ENCODE measurements around the gene SNX14. TPM values are rescaled to one million over a fixed set of nuclear protein-coding genes. Genes with fewer than 3 reads are reported as not detected.
A peak's percentile ranks its signal among the peaks of the same experiment; 100 is the strongest.

SNX14 gene
- total and polyA plus RNA-seq, 10 of the 15 experiments (the other 5 are each of a cell fraction or from before 2014, with no cell fraction given): 34.2 to 122 (median 51.0) TPM

DNA sequence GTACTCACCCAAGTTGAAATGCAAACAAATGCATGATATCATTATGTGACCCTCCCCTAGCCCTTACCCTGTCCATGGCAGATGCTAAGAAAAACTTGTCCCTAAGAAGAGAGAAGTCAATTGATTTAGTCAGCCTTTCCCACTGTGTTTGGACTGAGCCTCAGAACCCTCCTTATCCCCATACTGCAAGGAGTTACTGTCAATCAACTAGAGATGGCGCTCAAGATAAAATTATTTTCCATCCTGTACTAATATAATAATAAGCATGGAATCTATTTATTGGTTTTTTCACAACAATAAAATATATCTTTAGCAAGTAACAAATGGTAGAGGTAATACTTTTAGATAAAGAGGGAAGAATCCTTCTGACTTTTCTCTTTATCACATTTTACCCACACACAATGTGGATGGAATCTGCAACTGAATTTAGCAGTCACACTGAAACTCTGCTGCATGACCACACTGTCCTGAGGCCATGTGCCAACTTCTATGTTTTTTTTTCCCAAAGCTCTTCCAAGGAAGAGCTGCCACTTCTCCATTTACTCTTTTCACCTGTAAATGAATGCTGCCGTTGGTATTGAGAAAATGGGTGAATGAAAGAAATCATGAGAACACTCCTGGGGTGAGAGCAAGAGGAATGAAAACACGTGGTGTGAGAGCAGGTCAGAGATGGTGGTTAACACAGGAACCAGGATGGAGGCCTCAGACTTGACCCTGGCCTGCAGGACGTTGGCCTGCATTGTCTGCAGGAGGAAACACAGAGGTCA is 133.3 kb downstream of the SNX14 start:
- H4K20me1 ChIP-seq (ENCODE audit: control insufficient read depth, insufficient read depth): no peaks in the 10 kb centered on the region
- H3K27me3 ChIP-seq (replicated peaks in 1 of 2; ENCODE audit: control insufficient read depth in 2 of 2, insufficient read depth in 2 of 2, low read length in 1 of 2): no peaks in the 10 kb centered on the region
- peak overlapping the region; percentile 74 for H3K27ac ChIP-seq (ENCODE audit: control insufficient read depth, insufficient read depth)
- in situ Hi-C loops (cut with MboI): no loop called here
- ChIA-PET POLR2A (interaction anchor here (0.7 to 8.0 kb wide), 2 partner anchors 9 to 20 kb away, joined by 3 to 64 read pairs; partner anchors contain the start of gene NT5E), RAD21 (ENCODE audit: unreplicated experiment) (interaction anchor here (1.2 to 7.3 kb wide), 3 partner anchors 9 to 23 kb away, joined by 4 to 76 read pairs (median 25); partner anchors contain the start of gene NT5E), CTCF (interaction anchor here (0.6 to 2.9 kb wide), 3 partner anchors 11 to 123 kb away, joined by 3 to 28 read pairs (median 13); partner anchors contain the start of gene NT5E), SMC1A (ENCODE audit: uncharacterized antibody, unreplicated experiment) (interaction anchor here (1.7 to 9.8 kb wide), 4 partner anchors 11 to 39 kb away, joined by 7 to 138 read pairs (median 46); partner anchors contain the start of gene NT5E)
- H3K79me2 ChIP-seq (ENCODE audit: control insufficient read depth, insufficient read depth, low read length): peaks cover 4% of the 10 kb centered on the region
- DNase-seq (ENCODE audit: low read depth, low spot score): no peak
- no TSS peak for BruUV-seq (replicated peaks)
- no peak overlapping the region for H3K4me3 ChIP-seq
- H3K4me2 ChIP-seq (ENCODE audit: control insufficient read depth, insufficient read depth): peak overlapping the region; percentile 88
- H3K4me1 ChIP-seq (ENCODE audit: control insufficient read depth, insufficient read depth, low read length): peaks cover 55% of the 10 kb centered on the region
- H2AFZ ChIP-seq (ENCODE audit: control insufficient read depth, low read depth, low read length): peak overlapping the region; percentile 56
- no peaks in the 10 kb centered on the region for H3K36me3 ChIP-seq (ENCODE audit: control insufficient read depth in 2 of 2, insufficient read depth in 2 of 2, low read length in 1 of 2)
- intact Hi-C loops (cut with micrococcal nuclease; ENCODE audit: unreplicated experiment): no loop called here
- peak; percentile 64 for ATAC-seq
- 38% methylated on average over 4 of the region's 4 CpGs for WGBS (ENCODE audit: insufficient coverage, insufficient replicate concordance, low lambda C conversion rate, missing lambda C conversion rate)
- H3K9ac ChIP-seq (ENCODE audit: control insufficient read depth, insufficient read depth, low read length): peak overlapping the region; percentile 20; the same call in 1 of the 2 replicates
- no peak for FAIRE-seq
- no peaks in the 10 kb centered on the region for H3K9me3 ChIP-seq (replicated peaks; ENCODE audit: control insufficient read depth, insufficient read depth, low read length)
- TF ChIP-seq ZNF274 (IDR thresholded peaks at IDR 0.05; ENCODE audit: insufficient read depth, insufficient read length) (no peak), HDAC2 (IDR thresholded peaks at IDR 0.05) (no peak), IKZF2 (IDR thresholded peaks at IDR 0.05) (peak; percentile 24 to 31; a peak in 3 of 4 replicates), BHLHE40 (IDR thresholded peaks at IDR 0.05; ENCODE audit: borderline replicate concordance in 1 of 2, low read depth in 2 of 2, low read length in 1 of 2) (peak in 1 of 2 experiments; percentile 10; a peak in 1 of 4 replicates), NFIC (IDR thresholded peaks at IDR 0.05; ENCODE audit: low read depth, low read length) (no peak), EZH2 (IDR thresholded peaks at IDR 0.05; ENCODE audit: borderline replicate concordance, control insufficient read depth, low read depth, low read length) (no peak), NR2F1 (conservative IDR thresholded peaks at IDR 0.05) (peak; percentile 81)
- TF ChIP-seq, protein P1, sequence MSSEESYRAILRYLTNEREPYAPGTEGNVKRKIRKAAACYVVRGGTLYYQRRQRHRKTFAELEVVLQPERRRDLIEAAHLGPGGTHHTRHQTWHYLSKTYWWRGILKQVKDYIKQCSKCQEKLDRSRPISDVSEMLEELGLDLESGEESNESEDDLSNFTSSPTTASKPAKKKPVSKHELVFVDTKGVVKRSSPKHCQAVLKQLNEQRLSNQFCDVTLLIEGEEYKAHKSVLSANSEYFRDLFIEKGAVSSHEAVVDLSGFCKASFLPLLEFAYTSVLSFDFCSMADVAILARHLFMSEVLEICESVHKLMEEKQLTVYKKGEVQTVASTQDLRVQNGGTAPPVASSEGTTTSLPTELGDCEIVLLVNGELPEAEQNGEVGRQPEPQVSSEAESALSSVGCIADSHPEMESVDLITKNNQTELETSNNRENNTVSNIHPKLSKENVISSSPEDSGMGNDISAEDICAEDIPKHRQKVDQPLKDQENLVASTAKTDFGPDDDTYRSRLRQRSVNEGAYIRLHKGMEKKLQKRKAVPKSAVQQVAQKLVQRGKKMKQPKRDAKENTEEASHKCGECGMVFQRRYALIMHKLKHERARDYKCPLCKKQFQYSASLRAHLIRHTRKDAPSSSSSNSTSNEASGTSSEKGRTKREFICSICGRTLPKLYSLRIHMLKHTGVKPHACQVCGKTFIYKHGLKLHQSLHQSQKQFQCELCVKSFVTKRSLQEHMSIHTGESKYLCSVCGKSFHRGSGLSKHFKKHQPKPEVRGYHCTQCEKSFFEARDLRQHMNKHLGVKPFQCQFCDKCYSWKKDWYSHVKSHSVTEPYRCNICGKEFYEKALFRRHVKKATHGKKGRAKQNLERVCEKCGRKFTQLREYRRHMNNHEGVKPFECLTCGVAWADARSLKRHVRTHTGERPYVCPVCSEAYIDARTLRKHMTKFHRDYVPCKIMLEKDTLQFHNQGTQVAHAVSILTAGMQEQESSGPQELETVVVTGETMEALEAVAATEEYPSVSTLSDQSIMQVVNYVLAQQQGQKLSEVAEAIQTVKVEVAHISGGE (CRISPR knock-in tag; IDR thresholded peaks at IDR 0.05): no peak
- TF ChIP-seq, protein P2, sequence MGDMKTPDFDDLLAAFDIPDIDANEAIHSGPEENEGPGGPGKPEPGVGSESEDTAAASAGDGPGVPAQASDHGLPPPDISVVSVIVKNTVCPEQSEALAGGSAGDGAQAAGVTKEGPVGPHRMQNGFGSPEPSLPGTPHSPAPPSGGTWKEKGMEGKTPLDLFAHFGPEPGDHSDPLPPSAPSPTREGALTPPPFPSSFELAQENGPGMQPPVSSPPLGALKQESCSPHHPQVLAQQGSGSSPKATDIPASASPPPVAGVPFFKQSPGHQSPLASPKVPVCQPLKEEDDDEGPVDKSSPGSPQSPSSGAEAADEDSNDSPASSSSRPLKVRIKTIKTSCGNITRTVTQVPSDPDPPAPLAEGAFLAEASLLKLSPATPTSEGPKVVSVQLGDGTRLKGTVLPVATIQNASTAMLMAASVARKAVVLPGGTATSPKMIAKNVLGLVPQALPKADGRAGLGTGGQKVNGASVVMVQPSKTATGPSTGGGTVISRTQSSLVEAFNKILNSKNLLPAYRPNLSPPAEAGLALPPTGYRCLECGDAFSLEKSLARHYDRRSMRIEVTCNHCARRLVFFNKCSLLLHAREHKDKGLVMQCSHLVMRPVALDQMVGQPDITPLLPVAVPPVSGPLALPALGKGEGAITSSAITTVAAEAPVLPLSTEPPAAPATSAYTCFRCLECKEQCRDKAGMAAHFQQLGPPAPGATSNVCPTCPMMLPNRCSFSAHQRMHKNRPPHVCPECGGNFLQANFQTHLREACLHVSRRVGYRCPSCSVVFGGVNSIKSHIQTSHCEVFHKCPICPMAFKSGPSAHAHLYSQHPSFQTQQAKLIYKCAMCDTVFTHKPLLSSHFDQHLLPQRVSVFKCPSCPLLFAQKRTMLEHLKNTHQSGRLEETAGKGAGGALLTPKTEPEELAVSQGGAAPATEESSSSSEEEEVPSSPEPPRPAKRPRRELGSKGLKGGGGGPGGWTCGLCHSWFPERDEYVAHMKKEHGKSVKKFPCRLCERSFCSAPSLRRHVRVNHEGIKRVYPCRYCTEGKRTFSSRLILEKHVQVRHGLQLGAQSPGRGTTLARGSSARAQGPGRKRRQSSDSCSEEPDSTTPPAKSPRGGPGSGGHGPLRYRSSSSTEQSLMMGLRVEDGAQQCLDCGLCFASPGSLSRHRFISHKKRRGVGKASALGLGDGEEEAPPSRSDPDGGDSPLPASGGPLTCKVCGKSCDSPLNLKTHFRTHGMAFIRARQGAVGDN (IDR thresholded peaks at IDR 0.05): peak; percentile 76
- TF ChIP-seq, protein P3, sequence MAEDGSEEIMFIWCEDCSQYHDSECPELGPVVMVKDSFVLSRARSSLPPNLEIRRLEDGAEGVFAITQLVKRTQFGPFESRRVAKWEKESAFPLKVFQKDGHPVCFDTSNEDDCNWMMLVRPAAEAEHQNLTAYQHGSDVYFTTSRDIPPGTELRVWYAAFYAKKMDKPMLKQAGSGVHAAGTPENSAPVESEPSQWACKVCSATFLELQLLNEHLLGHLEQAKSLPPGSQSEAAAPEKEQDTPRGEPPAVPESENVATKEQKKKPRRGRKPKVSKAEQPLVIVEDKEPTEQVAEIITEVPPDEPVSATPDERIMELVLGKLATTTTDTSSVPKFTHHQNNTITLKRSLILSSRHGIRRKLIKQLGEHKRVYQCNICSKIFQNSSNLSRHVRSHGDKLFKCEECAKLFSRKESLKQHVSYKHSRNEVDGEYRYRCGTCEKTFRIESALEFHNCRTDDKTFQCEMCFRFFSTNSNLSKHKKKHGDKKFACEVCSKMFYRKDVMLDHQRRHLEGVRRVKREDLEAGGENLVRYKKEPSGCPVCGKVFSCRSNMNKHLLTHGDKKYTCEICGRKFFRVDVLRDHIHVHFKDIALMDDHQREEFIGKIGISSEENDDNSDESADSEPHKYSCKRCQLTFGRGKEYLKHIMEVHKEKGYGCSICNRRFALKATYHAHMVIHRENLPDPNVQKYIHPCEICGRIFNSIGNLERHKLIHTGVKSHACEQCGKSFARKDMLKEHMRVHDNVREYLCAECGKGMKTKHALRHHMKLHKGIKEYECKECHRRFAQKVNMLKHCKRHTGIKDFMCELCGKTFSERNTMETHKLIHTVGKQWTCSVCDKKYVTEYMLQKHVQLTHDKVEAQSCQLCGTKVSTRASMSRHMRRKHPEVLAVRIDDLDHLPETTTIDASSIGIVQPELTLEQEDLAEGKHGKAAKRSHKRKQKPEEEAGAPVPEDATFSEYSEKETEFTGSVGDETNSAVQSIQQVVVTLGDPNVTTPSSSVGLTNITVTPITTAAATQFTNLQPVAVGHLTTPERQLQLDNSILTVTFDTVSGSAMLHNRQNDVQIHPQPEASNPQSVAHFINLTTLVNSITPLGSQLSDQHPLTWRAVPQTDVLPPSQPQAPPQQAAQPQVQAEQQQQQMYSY (CRISPR knock-in tag; IDR thresholded peaks at IDR 0.05): no peak
